Keratinocyte (primary cell): ENCODE data around the gene TCF7. TPM values are rescaled to one million over a fixed set of nuclear protein-coding genes. Genes with fewer than 3 reads are reported as not detected.

Experiments used
- DNase-seq: peaks from one replicate; pipeline ENCODE4 v3.0.0-alpha.2; 2011; ENCODE audit warnings: low read depth, missing footprints, low spot score
- FAIRE-seq: peaks from 2 replicates; lab custom pipeline; 2011; peaks lifted over from hg19 to GRCh38; lab: Jason Lieb, UNC
- H2AFZ ChIP-seq: 2 replicates; pipeline ENCODE4 v1.6.0; 2012; ENCODE audit warnings: low read length, control low read depth, inconsistent platforms; ENCODE audit not compliant: control insufficient read depth
- H3K27ac ChIP-seq: 2 replicates; pipeline ENCODE4 v1.5.1; 2011; ENCODE audit warnings: low read length; ENCODE audit not compliant: control insufficient read depth, insufficient read depth
- H3K27me3 ChIP-seq: 3 replicates; pipeline ENCODE4 v1.6.0; 2011; ENCODE audit warnings: low read length; ENCODE audit not compliant: control insufficient read depth, insufficient read depth; ENCODE audit errors: extremely low read depth
- H3K36me3 ChIP-seq, 2 experiments: 2 replicates in 1 of 2; 3 replicates in 1 of 2; pipeline ENCODE4 v1.5.1; 2011; ENCODE audit warnings: low read length in 2 of 2, mild to moderate bottlenecking in 1 of 2; ENCODE audit not compliant: control insufficient read depth in 2 of 2, insufficient read depth in 2 of 2; ENCODE audit errors: extremely low read depth in 1 of 2
- H3K4me1 ChIP-seq: 3 replicates; pipeline ENCODE4 v1.5.1; 2011; ENCODE audit warnings: low read length; ENCODE audit not compliant: control insufficient read depth, insufficient read depth; ENCODE audit errors: extremely low read depth
- H3K4me2 ChIP-seq: 3 replicates; pipeline ENCODE4 v1.6.0; 2011; ENCODE audit warnings: low read depth, low read length; ENCODE audit not compliant: control insufficient read depth, insufficient read depth; ENCODE audit errors: extremely low read depth
- H3K4me3 ChIP-seq, 3 experiments: fragments of 200-600 bp in 1 of 3; sonication (generic) in 1 of 3; 2 replicates in 2 of 3; 3 replicates in 1 of 3; pipeline ENCODE4 v1.5.1; 2011 to 2016; ENCODE audit warnings: low read length in 3 of 3, mild to moderate bottlenecking in 3 of 3, control low read depth in 2 of 3, inconsistent platforms in 1 of 3, low read depth in 1 of 3, mixed read lengths in 1 of 3, mixed run types in 1 of 3, moderate library complexity in 1 of 3; ENCODE audit not compliant: control insufficient read depth in 2 of 3, insufficient read depth in 2 of 3; ENCODE audit errors: extremely low read depth in 1 of 3
- H3K79me2 ChIP-seq: 2 replicates; pipeline ENCODE4 v1.6.0; 2012; ENCODE audit warnings: low read length; ENCODE audit not compliant: control insufficient read depth, insufficient read depth
- H3K9ac ChIP-seq: 3 replicates; pipeline ENCODE4 v1.6.0; 2011; ENCODE audit warnings: low read length; ENCODE audit not compliant: control insufficient read depth, insufficient read depth; ENCODE audit errors: extremely low read depth
- H3K9me1 ChIP-seq: 3 replicates; pipeline ENCODE4 v1.6.0; 2011; ENCODE audit warnings: low read length; ENCODE audit not compliant: control insufficient read depth, insufficient read depth; ENCODE audit errors: extremely low read depth
- H3K9me3 ChIP-seq: 2 replicates; pipeline ENCODE4 v1.5.1; 2012; ENCODE audit warnings: low read depth, low read length; ENCODE audit not compliant: control insufficient read depth
- H4K20me1 ChIP-seq: 3 replicates; pipeline ENCODE4 v1.6.0; 2011; ENCODE audit warnings: low read length; ENCODE audit not compliant: control insufficient read depth, insufficient read depth; ENCODE audit errors: extremely low read depth
- EZH2 ChIP-seq: IDR thresholded peaks from one replicate; pipeline ENCODE4 v1.6.1; 2012; ENCODE audit warnings: inconsistent platforms, mild to moderate bottlenecking, low read length, moderate library complexity
- dilution Hi-C: fragments of 300-500 bp; cut with MboI; formaldehyde crosslinking; loops from one replicate; pipeline ENCODE4 v1.7.0; 2020; ENCODE audit warnings: low sequenced_read_pairs; ENCODE audit not compliant: extremely low pct_ligation_motif_present
- polyA plus RNA-seq, 5 experiments: library from polyadenylated mRNA; depleted of rRNA in 3 of 5; stranded (reverse) in 3 of 5; stranded (forward) in 1 of 5; unstranded in 1 of 5; fragments of >200 nt; gene quantifications; 1 replicate in 1 of 5; 2 replicates in 3 of 5; 3 replicates in 1 of 5; pipeline versions ENCODE4 v1.2.1 to v1.2.3, GENCODE V29; 2011 to 2012; ENCODE audit warnings: missing spikeins in 2 of 5, low read depth in 1 of 5, low replicate concordance in 1 of 5
- TF ChIP-seq, protein P1 (sequence below), 3 experiments: IDR thresholded peaks in 1 of 3; conservative IDR thresholded peaks in 1 of 3; optimal IDR thresholded peaks in 1 of 3; 2 replicates in 2 of 3; 3 replicates in 1 of 3; pipeline versions ENCODE3 to v1.5.1; 2011; ENCODE audit warnings: low read length in 3 of 3, mild to moderate bottlenecking in 3 of 3, moderate library complexity in 2 of 3, control low read depth in 1 of 3, inconsistent platforms in 1 of 3; ENCODE audit not compliant: insufficient read depth in 2 of 3; ENCODE audit errors: extremely low read depth in 1 of 3

TCF7 gene
- polyA plus RNA-seq, 1 donor (not counting 4 experiments of a cell fraction or from before 2014, with no cell fraction given) = 0.84 TPM

DNA sequence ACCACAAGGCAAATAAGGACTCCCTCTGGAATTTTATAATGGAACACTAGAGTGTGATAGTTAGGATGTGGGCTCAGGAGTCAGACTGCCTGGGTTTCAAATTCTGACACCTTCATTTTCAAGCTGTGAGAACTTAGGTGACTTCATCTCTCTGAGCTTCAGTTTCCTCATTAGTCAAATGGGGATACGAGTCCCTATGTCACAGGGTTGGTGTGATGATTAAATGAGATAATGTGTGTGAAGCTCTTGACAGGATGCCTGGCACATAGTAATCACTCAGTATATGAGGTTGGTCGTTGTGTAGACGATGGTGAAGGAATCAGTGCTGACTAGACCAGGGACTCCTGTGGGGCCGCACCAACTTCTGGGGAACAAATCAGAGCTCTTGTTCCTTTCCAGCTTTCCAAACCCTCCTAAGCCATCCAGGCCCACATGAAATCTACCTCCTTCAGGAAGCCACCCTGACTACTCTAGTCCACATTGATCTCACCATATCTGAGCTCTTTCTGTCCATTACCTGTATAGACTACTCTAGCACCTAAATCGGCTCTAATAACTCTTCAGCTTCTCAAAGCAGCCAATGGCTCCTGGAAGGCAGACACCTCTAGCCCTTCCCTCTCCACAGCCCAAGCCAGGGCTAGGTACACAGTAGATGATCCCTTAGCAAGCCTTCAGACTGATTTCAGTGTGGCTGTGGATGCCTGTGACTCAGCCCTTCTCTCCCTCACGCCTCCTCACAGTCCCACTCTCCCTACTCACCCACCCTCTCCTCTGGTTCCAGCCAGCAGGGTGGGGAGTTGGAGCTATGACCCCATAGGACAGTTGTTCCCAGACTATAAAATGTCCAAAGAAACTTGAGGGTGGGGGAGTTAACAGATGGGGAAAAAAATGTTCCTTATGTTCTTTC is 2.5 kb upstream of the TCF7 start:
- no peak overlapping the region for H3K27ac ChIP-seq
- H3K4me2 ChIP-seq = no peak overlapping the region
- H3K9me1 ChIP-seq = no peaks in the 10 kb centered on the region
- H3K4me3 ChIP-seq = no peak overlapping the region
- H3K79me2 ChIP-seq = no peaks in the 10 kb centered on the region
- no peak overlapping the region for H3K9ac ChIP-seq
- no peaks in the 10 kb centered on the region for H4K20me1 ChIP-seq
- TF ChIP-seq, protein P1, sequence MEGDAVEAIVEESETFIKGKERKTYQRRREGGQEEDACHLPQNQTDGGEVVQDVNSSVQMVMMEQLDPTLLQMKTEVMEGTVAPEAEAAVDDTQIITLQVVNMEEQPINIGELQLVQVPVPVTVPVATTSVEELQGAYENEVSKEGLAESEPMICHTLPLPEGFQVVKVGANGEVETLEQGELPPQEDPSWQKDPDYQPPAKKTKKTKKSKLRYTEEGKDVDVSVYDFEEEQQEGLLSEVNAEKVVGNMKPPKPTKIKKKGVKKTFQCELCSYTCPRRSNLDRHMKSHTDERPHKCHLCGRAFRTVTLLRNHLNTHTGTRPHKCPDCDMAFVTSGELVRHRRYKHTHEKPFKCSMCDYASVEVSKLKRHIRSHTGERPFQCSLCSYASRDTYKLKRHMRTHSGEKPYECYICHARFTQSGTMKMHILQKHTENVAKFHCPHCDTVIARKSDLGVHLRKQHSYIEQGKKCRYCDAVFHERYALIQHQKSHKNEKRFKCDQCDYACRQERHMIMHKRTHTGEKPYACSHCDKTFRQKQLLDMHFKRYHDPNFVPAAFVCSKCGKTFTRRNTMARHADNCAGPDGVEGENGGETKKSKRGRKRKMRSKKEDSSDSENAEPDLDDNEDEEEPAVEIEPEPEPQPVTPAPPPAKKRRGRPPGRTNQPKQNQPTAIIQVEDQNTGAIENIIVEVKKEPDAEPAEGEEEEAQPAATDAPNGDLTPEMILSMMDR (optimal IDR thresholded peaks at IDR 0.05 in 1 of 3, IDR thresholded peaks at IDR 0.05 in 1 of 3, conservative IDR thresholded peaks at IDR 0.05 in 1 of 3; ENCODE audit: extremely low read depth in 1 of 3, insufficient read depth in 2 of 3, low read length in 3 of 3) = no peak
- DNase-seq (no peak), FAIRE-seq (no peak)
- dilution Hi-C loops = no loop called here
- no peaks in the 10 kb centered on the region for H3K36me3 ChIP-seq
- H3K4me1 ChIP-seq = peaks cover 19% of the 10 kb centered on the region
- peaks cover 13% of the 10 kb centered on the region for H3K27me3 ChIP-seq
- no peak overlapping the region for H2AFZ ChIP-seq
- H3K9me3 ChIP-seq = no peaks in the 10 kb centered on the region

DNA sequence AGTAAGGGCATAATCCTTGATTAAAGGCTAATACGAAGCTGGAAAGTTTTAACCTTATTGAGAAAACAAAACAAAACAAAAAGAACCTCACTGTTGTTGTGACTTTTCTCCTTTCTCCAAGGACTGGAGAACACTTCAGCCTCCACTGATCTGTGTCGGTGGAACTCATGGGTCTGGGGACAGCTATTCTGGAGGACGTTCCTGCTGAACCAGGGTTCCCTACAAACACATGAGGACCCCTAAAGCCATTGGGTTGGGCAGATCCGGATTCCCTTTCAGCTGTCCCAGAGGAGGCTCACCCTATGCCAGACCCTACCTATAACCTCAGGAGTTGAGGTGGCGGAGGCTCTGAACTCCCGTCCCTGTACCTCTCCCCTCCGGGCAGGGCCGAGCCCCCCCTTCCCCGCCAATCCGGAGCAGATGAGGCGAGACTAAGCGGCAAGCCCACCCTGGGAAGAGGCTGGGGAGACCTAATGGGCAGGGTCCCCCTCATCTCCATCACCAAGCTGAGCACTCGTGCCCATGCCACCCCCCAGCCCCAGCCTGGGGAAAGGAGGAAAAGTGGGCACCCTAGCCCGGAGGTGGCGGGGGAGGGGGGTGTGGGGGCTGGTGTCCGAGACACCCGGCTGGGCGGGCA is 1.6 kb upstream of the TCF7 start:
- DNase-seq (no peak), FAIRE-seq (no peak)
- no peaks in the 10 kb centered on the region for H3K79me2 ChIP-seq
- no peak overlapping the region for H3K4me2 ChIP-seq
- no peaks in the 10 kb centered on the region for H4K20me1 ChIP-seq
- H2AFZ ChIP-seq = no peak overlapping the region
- TF ChIP-seq EZH2 = no peak
- TF ChIP-seq, protein P1 (optimal IDR thresholded peaks at IDR 0.05 in 1 of 3, IDR thresholded peaks at IDR 0.05 in 1 of 3, conservative IDR thresholded peaks at IDR 0.05 in 1 of 3; ENCODE audit: extremely low read depth in 1 of 3, insufficient read depth in 2 of 3, low read length in 3 of 3) = no peak
- dilution Hi-C loops = no loop called here
- no peak overlapping the region for H3K27ac ChIP-seq
- H3K4me1 ChIP-seq = peaks cover 19% of the 10 kb centered on the region
- H3K27me3 ChIP-seq = peaks cover 13% of the 10 kb centered on the region
- H3K36me3 ChIP-seq = no peaks in the 10 kb centered on the region
- no peak overlapping the region for H3K9ac ChIP-seq
- H3K9me3 ChIP-seq = no peaks in the 10 kb centered on the region
- H3K4me3 ChIP-seq = no peak overlapping the region
- no peaks in the 10 kb centered on the region for H3K9me1 ChIP-seq
